SKM-1 treated with dmso at 0.1 percent for 144 hours (cell line): Measurements from ENCODE around the gene CD4.
A peak's percentile ranks its signal among the peaks of the same experiment; 100 is the strongest.

Experiments used
- DNase-seq: peaks from one replicate; lab custom pipeline; 2025; ENCODE audit not compliant: unreplicated experiment; lab: John Stamatoyannopoulos, UW

CD4 gene

DNA sequence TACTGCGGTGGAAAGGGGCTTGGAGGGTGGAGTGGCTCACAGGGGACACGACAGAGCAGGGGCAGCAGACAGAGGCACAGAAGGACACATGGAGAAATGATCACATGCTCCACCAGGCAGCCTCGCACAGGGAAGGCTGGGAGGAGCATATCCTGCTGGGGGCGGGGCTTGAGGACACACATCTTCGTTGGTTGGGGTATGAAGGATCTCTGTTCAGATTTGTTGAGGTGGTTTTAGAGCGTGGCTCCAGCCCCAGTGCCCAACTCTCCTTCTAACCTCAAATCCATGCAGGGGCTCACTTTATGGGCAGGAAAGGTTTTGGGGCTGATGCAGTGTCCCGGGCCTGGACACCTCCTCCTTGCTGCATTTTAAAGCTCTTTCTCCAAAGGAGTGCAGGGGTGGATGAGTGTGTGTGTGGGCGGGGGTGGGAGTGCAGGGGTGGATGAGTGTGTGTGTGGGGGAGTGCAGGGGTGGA, 38.1 kb downstream of the CD4 start:
- peak; percentile 10 for DNase-seq

DNA sequence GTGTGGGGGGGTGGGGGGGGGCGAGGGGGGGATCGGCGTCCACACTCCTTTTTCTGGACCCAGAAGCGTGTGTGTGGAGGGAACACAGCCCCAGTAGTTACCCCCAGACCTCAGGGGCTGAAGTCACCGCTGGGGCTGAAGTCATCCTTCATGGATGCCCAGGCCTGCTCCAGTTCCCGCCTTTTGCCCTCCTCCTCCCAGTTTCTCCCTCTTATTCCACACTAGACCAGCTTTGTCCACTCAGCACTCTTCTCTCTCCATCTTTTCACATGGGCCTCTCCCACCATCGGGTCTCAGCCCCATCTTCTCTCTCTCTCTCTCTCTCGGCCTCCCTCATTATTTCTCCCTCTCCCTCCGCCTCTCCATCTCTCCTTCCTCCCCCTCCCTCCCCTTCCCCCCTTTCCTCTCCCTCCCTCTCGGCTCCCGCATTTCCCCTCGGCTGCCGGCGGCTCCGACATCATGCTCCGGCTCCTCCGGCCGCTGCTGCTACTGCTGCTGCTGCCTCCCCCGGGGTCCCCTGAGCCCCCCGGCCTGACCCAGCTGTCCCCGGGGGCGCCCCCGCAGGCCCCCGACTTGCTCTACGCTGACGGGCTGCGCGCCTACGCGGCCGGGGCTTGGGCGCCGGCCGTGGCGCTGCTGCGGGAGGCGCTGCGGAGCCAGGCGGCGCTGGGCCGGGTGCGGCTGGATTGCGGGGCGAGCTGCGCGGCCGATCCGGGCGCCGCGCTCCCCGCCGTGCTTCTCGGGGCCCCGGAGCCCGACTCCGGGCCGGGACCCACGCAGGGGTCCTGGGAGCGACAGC, 38.9 kb downstream of the CD4 start, which contains the start of gene P3H3:
Gene P3H3, plus strand, starts transcription at position 426 of the 799 bp plus-strand sequence. Its CDS starts 34 bp downstream, at position 460.
- no peak for DNase-seq

DNA sequence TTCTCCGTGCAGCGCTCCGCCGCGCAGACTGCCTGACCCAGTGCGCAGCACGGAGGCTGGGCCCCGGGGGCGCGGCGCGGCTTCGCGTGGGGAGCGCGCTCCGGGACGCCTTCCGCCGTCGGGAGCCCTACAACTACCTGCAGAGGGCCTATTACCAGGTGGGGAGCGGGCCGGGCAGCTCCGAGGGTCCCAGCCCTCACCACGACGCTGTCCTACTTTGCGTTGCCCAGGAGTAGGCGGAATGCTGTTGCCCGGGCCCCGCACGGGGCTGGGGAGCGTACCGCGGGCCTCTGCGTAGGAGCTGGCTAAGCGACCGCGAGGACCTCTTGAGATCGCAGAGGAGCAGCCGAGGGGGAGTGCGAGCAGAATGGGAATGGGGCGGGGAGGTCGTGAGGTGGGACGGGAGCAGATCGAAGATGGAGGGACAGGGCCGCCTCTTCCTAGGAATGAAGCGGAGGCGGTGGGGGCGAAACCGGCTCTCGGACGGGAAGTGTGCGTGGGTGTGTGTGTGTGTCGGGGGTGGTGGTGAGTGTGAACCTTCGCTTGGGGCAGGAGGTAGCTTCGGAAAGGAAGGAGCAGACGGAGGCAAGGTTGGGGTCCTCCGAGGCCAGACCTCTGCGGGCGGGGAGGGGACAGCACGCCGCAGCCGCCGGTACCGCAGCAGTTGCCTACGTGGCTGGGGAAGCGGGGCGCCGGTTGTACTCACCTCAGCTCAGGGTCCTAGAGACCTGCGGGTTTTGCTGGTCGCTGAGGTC, 39.6 kb downstream of the CD4 start:
- DNase-seq: peak; percentile 22

DNA sequence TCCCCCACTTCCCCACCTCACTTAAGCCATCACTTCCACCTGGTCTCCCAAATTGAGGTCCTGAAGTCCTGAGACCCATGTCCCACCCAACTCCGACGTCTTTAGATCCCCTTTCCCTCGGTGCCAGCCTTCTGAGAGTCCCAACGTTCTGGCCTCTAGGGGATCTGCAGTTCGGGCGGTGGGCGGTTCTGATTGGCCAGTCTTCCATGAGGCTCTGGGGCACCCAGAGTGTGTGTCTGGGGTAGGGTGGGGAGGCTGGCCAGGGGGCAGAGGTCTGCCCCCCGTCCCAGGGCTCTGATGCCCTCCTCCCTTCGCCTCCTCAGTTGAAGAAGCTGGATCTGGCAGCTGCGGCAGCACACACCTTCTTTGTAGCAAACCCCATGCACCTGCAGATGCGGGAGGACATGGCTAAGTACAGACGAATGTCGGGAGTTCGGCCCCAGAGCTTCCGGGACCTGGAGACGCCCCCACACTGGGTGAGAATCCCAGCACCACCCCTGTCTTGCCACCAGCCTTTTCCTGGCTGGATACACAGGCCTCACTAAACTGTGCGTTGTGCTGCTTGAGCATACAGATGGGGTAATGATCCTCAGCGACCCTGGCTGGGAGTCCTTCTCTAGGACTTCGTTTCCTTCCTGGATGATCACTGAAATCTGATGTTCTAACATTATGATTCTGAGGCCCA, 40.4 kb downstream of the CD4 start:
- no peak for DNase-seq

DNA sequence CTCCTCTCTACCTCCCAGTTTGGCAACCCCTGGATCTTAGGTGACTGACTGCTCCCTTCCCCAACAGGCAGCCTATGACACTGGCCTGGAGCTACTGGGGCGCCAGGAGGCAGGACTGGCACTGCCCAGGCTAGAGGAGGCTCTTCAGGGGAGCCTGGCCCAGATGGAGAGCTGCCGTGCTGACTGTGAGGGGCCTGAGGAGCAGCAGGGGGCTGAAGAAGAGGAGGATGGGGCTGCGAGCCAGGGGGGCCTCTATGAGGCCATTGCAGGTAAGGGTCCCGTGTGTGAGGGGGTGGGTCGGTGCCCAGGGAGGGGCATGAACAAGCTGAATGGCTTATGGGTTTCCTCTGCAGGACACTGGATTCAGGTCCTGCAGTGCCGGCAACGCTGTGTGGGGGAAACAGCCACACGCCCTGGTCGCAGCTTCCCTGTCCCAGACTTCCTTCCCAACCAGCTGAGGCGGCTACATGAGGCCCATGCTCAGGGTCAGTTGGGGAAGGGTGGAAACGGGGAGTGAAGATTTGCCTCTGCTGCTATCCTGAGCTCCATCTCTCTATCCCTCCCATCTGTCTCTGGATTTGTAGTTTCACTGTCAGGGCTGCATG, 41.1 kb downstream of the CD4 start:
- no peak for DNase-seq

DNA sequence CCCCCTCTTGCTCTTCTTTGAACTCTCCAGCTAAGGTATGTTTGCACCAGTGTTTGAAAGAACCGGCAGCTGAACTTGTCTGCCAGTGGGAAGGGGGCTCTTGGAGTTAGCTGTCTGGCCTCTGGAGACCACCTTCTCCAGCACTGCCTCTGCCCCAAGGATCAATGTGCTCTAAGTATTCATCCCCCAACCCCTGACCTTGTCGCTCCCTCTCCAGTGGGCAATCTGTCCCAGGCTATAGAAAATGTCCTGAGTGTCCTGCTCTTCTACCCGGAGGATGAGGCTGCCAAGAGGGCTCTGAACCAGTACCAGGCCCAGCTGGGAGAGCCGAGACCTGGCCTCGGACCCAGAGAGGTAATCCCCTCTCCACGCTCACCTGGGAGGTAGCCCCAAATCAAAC, 41.7 kb downstream of the CD4 start:
- DNase-seq: no peak

DNA sequence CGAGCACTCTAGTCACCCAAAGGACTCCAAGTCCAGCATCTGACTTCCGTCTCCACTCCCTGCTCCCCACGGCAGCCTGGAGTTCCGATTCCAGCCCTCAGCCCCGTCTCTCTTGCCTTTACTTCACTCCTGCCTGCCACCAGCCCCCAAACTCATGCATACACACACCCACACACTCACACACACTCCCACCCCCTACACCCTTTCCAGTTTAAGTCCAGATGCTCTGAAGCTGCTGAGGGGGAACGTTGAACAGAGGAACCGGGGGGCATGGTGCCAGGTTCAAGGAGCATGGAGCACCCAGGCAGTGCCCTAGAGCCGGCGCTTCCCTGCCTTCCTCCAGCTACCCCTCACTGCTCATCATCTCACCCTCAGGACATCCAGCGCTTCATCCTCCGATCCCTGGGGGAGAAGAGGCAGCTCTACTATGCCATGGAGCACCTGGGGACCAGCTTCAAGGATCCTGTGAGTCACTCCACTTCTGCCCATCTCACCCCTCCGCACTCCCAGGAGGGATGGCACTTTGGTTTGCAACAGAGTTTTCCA, 42.2 kb downstream of the CD4 start:
- DNase-seq: no peak

DNA sequence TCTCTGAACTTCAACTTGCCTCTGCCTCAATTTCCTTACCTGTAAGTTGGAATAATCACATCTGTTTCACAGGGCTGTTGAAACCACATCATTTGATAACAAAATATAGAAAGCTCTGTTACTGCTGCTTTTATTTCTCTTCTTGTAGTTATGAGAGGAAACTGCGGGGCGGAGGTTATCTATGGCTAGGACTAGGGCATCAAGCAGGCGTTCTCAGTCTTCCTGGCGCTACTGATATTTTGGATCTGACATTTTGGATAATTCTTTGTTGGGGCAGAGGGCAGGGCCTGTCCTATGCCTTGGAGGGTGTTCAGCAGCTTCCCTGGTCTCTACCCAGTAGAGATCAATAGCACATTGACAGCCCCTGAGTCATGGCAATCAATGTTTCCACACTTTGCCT, 42.8 kb downstream of the CD4 start:
- DNase-seq: no peak

DNA sequence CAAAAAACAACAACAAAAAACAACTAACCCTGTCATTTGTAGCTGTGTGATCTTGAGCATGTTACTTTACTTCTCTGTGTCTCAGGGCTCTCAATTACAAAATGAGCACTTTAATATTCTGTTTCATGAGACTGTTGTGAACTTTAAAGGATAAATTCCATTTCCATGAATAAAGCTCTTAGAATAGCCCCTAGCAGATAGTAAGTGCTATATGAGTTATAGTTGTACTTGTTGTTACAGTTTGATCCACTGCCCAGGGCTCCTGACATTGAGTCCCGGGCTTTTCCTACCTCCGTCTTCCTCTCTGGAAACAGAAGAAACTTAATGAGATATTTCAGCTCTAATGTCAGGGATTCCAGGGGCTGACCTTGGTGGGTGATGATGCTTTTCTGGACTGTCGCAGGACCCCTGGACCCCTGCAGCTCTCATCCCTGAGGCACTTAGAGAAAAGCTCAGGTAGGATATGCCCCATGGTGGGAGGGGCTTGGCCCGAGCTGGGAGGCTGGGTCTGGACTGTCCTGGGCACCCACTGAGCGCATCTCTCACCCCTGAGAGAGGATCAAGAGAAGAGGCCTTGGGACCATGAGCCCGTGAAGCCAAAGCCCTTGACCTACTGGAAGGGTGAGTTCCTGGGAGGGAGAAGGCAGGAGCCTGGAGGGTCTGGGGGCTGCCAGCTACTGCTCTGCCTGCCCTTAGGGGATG, 44.0 kb downstream of the CD4 start:
- DNase-seq: no peak

DNA sequence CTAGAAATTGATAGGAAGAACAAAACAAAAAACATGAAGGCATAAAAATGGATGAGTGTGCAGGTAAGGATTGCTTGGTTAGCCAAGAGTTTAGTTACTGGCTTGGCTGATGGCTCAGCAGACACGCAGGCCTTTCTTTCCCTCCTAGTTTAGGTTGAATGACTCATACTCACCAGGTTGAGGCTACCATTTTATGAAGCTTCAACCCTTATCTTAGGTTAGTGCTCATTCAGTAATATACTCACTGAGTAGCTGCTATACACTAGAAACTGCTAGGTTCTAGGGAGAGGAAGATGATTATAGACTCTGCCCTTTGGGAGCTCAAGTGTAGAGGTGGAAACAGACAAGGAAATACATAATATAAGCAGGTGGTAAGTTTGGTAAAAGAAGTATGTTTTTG, 44.9 kb downstream of the CD4 start:
- no peak for DNase-seq

DNA sequence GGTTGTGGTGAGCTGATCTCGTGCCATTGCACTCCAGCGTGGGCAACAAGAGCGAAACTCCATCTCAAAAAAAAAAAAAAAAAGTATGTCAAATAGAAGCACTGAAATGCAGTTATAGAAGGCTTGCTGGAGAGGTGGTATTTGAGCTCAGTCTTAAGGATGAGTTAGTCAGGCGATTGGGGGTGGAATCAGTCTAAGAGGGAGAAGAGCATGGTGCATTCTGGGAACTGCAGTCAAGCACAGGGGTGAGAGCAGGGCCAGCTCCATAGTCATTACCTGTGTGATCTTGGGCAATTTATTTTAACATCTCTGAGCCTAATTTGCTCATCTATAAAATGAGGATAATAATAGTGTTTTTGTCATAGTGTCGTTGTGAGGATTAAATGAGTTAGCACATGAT, 45.5 kb downstream of the CD4 start:
- no peak for DNase-seq

DNA sequence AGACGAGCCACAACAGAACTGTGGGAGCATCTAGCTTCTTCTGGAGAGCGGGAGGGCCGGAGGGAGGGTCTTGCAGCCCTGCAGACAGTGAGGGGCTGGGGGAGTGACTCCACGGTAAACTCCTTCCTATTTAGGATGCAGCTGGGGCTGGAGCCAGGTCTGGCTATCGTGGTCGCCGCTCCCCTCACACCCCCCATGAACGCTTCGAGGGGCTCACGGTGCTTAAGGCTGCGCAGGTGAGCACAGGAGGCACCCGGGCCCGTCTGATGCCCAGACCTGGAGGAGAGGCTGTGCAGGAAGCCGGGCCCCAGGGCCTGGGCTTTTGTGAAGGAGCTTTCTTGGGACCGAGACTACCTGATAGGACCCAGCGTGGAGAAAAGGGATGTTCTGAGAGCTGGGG, 47.5 kb downstream of the CD4 start:
- no peak for DNase-seq

DNA sequence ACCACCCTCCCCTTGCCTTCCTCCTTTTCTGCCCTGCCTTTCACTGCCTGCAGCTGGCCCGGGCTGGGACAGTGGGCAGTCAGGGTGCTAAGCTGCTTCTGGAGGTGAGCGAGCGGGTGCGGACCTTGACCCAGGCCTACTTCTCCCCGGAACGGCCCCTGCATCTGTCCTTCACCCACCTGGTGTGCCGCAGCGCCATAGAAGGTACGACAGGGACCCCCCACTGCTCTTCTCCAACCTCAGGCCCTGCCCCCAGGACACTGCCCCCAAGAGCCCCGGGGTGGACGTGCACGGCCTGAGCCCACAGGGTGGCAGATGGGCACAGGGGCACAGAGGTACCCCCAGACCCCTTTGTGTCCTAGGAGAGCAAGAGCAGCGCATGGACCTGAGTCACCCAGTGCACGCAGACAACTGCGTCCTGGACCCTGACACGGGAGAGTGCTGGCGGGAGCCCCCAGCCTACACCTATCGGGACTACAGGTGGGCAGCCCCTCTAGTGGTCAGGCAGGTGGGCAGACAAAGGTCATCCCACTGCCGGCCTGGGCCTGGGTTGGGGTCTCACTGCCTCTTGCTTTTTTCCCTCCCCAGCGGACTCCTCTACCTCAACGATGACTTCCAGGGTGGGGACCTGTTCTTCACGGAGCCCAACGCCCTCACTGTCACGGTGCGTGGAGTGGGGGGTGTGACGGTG, 48.2 kb downstream of the CD4 start:
- DNase-seq: no peak

DNA sequence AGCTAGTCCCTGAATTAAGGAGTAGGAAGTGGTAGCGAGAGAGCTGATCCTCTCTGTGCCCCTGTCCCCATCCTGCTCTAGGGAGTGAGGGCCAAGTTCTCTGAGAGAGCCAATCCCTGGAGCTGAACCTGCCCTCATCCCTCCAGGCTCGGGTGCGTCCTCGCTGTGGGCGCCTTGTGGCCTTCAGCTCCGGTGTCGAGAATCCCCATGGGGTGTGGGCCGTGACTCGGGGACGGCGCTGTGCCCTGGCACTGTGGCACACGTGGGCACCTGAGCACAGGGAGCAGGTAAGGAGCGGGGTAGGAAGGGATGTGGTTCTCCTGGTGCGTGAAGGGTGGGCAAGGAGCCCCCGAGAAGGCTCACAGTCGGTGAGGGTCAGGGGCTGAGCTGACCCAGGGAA, 49.5 kb downstream of the CD4 start:
- DNase-seq: no peak

DNA sequence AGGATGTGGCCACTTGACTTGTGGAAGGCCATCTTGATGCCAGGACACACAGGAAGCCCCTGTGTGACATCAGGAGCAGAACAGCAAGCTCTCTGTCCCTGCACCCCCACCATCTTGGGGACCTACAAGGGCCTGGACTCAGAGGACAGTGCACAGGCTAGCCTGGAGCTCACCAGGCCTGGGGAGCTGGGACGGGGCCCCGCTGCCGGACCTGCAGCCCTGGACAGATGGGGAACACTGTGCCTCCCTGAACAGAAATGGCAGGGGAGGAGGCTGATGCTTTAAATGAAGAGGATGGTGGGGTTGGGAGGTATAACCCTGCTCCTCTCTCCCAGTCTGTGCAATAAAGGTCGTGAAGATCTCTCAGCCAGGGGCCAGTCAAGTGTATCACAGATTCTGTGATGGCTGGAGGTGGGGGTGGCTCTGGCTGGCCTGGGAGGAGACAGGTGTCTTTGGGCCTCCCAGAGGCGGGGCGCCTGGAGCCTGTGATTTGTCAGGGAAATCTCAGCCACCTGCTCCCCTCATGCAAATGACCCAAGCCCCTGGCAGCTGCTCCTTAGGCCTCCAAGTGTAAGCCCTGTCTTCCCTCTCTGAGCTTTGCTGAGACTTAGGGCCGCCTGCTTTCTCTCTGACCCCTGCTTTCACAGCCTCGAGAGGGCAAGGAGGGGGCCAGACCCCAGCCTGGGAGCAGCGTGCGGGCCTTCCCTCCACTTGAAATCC, 50.3 kb downstream of the CD4 start:
- DNase-seq: no peak

DNA sequence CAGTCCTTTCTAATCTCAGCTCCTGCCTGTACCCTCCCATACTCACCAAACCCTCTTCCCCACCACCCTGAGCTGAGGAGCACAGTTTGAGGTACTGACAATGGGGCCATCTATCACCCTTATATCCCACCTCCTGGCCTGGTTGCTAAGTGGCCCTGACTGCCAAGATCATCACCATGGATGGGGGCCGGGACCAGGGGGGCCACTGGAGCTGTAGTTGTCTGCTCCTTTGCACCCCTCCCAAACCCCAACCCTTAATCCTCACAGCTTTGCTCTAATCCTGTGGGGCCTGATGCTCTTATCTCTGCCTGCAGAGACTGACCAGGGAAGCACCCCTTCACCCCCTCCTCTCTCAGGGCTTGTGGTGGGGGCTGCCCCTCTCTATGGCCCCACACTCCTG, 51.0 kb downstream of the CD4 start:
- no peak for DNase-seq

DNA sequence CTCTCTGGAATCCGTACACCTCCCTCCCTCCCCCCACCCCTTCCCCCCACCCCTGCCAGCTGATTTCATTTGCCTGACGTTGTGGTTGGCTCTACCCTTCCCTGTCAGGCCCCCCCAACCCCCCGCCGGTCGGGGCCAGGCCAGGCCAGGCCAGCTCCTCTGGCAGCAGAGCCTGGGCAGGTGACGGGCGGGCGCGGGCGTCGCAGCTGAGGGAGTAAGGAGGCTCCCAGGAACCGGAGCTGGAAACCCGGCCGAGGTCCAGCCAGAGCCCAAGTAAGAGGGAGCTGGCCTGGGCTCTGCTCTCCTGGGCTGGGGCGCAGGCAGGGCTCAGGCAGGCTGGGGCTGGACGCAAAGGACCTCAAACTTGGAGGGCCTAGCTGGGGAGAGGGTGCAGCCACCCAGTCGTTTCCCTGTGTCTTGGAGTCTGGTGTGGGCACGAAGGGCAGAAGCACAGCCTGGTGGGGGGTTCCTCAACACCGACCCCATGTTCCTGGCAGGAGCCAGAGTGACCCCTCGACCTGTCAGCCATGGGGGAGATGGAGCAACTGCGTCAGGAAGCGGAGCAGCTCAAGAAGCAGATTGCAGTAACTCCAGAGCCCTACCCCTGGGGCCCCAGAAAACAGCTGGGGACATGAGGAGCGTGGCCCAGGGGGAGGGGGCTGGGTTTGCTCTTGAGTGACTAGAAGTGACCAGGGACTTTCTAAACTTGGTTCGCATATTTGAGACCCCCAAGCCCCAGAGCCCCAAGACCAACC, 51.6 kb downstream of the CD4 start, which contains the start of gene GNB3:
Gene GNB3, plus strand, starts transcription at position 165 of the 755 bp plus-strand sequence. Its CDS starts 363 bp downstream, at position 528.
- DNase-seq: no peak

DNA sequence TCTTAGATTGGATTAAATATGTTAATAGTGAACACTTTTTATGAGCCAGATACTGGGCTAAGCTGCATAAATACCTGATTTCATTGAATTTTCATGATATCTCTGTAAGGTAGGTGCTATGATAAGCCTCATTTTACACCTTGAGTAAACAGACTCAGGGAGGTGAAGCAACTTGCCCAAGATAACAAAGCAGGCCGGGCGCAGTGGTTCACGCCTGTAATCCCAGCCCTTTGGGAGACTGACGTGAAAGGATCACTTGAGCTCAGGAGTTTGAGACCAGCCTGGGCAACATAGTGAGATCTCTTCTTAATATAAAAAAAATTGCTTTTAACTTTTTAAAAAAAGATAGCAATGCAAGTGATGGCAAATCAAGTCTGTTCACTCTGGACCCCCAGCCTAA, 52.7 kb downstream of the CD4 start:
- no peak for DNase-seq
